ENCODE measurements around the gene DCAF11.

DNA sequence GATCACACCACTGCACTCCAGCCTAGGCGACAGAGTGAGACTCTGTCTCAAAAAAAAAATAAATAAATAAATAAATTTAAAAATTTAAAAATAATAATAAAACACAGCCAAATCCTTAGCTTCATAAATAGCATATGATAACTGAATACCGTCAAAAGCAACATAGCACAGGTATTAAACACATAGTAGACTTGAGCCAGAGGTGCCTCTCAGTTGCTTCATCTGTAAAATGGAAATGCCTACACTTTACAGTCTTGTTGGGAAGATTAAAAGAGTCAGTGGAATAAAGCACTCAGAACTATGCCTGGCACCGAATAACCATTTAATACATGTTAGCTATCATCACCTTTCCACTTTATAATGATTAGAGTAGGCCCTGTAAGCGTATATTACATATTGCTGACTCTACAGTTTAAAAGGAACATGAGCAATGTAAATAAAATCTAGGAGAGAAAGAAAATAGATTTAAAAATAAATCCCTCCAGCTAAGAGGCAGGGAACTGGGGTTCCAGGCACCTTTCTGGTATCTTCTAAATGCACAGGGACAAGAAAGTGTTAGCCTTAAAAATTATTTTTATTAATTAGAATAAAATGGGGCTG is 7.8 kb upstream of the DCAF11 start:
- TF ChIP-seq, protein P1, sequence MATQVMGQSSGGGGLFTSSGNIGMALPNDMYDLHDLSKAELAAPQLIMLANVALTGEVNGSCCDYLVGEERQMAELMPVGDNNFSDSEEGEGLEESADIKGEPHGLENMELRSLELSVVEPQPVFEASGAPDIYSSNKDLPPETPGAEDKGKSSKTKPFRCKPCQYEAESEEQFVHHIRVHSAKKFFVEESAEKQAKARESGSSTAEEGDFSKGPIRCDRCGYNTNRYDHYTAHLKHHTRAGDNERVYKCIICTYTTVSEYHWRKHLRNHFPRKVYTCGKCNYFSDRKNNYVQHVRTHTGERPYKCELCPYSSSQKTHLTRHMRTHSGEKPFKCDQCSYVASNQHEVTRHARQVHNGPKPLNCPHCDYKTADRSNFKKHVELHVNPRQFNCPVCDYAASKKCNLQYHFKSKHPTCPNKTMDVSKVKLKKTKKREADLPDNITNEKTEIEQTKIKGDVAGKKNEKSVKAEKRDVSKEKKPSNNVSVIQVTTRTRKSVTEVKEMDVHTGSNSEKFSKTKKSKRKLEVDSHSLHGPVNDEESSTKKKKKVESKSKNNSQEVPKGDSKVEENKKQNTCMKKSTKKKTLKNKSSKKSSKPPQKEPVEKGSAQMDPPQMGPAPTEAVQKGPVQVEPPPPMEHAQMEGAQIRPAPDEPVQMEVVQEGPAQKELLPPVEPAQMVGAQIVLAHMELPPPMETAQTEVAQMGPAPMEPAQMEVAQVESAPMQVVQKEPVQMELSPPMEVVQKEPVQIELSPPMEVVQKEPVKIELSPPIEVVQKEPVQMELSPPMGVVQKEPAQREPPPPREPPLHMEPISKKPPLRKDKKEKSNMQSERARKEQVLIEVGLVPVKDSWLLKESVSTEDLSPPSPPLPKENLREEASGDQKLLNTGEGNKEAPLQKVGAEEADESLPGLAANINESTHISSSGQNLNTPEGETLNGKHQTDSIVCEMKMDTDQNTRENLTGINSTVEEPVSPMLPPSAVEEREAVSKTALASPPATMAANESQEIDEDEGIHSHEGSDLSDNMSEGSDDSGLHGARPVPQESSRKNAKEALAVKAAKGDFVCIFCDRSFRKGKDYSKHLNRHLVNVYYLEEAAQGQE (tag by site-specific recombination; IDR thresholded peaks at IDR 0.05) = no peak
- TF ChIP-seq, protein P2, sequence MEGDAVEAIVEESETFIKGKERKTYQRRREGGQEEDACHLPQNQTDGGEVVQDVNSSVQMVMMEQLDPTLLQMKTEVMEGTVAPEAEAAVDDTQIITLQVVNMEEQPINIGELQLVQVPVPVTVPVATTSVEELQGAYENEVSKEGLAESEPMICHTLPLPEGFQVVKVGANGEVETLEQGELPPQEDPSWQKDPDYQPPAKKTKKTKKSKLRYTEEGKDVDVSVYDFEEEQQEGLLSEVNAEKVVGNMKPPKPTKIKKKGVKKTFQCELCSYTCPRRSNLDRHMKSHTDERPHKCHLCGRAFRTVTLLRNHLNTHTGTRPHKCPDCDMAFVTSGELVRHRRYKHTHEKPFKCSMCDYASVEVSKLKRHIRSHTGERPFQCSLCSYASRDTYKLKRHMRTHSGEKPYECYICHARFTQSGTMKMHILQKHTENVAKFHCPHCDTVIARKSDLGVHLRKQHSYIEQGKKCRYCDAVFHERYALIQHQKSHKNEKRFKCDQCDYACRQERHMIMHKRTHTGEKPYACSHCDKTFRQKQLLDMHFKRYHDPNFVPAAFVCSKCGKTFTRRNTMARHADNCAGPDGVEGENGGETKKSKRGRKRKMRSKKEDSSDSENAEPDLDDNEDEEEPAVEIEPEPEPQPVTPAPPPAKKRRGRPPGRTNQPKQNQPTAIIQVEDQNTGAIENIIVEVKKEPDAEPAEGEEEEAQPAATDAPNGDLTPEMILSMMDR (tag by site-specific recombination; IDR thresholded peaks at IDR 0.05) = no peak
